A549 treated with CORT108297 at 1 μM for 4 hours (cell line): Measurements from ENCODE around the gene ZNF346. TPM values are rescaled to one million over a fixed set of nuclear protein-coding genes. Genes with fewer than 3 reads are reported as not detected.

Source experiments
- total RNA-seq: library from RNA; stranded (reverse); fragments of 200-300 nt; extraction: Qiagen RNA extraction; gene quantifications from 5 replicates; pipeline ENCODE4 v1.2.3, GENCODE V29; 2022

ZNF346 gene, protein sequence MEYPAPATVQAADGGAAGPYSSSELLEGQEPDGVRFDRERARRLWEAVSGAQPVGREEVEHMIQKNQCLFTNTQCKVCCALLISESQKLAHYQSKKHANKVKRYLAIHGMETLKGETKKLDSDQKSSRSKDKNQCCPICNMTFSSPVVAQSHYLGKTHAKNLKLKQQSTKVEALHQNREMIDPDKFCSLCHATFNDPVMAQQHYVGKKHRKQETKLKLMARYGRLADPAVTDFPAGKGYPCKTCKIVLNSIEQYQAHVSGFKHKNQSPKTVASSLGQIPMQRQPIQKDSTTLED
- 9.6 to 11.3 TPM (median 11.2 TPM) in 5 replicates for total RNA-seq

DNA sequence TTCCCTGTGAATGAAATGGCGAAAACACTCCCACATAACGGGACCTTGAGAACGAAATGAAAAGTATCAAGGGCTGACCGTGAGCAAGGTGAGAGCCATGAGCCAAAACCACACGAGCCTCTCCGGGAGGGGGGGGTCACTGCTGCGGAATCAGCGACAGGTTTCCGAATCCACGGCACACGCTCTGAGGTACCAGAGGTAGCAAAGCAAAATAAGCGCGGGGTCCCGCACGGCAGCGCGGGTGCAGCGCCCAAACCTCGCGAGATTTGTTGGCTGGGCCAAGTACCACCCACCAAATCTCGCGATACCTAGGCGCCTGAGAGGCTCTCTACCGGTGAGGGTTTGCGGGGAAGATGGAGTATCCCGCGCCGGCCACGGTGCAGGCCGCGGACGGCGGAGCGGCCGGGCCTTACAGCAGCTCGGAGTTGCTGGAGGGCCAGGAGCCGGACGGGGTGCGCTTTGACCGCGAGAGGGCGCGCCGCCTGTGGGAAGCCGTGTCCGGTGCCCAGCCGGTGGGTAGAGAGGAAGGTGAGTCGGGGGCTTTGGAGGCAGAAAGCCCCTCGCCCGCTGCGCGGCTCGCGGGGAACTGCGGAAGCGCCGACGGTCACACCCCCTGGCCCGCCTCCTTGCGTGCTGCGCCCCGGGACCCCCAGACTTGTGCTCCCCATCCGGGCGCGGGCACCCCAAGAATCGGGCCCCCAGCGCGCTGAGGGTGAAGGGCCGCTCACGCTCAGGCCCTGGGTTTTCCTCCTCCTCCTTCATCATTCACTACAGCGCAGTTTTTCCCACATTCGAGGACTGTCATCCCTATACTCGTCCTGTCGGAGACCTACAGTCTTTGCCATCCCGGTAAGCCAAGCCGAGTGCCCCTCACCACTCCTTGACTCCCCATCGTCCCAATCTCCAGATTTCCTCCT is at the start of gene ZNF346:
Gene ZNF346 (plus strand): TSS at position 311 of the 917 bp plus-strand sequence. CDS start 43 bp downstream, at position 354.

DNA sequence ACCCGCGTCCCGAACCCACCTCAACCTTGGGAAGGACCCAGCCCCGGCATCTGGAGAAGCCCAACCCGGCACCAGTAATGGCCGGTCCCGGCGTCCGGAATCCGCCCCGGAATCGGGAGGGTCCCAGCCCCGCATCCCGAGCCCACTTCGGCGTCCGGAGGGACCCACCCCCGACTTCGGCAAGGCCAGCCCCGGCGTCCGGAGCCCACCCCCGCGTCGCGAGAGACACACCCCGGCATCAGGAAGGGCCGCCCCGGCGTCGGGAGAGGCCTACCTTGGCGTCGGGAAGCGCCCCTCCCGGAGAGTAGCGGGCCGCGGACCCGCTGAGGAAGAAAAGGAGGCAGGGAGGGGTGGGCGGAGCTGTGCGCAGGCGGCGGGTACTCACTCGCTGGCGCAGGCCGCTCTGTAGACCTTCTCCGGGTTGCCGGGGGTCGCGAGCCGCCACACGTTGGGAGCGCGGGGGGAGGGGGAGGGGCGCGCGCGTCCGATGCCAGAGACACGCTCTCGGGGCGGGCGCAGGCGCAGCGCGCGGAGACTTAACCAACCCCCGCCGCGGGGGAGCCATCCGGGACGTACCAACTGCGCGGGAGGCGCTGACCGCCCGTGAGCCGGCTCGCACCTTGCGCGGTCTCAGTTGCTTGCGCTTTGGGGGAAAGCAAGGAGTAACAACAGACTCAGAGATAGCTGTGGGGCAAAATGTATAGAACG is 16.1 kb upstream of the ZNF346 start, which contains the start of gene UIMC1:
Gene UIMC1 (minus strand): TSS at position 515 of the 708 bp plus-strand sequence. CDS start 24,164 bp downstream, outside the sequence.

DNA sequence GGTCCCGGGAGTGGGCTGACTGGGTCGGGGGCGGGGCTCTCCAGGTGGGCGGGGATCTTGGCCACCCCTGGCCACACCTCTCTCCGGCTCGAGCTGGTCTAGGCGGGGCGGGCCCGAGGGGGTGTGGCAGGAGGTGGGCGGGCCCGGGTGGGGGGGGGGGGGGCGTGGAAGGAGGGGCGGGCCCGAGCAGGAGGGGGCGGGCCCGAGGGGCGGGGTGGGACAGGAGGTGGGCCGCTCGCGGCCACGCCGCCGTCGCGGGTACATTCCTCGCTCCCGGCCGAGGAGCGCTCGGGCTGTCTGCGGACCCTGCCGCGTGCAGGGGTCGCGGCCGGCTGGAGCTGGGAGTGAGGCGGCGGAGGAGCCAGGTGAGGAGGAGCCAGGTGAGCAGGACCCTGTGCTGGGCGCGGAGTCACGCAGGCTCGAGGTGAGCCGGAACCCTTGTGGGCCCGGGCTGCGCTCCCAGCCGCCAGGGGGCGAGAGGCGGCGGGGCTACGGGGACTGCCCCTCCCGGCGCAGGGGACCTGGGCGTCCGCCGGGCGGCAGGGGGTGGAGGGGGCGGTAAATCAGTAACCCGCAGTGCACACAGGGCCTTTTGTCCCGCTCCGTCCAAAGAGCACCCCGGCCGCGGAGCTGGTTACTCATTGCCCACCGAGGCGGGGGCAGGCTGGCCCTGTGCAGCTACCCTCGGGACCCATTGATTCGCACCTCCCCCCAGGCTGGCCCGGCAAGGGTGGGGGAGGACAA is 64.3 kb downstream of the ZNF346 start, which contains the start of gene FGFR4:
Gene FGFR4 (plus strand): TSS at position 262 of the 744 bp plus-strand sequence. CDS start 2,688 bp downstream, outside the sequence.

Other genes with a start within 250 kb of the ZNF346 start
- gene UNC5A, start 212.1 kb upstream of the ZNF346 start, total RNA-seq, result 0.15 to 0.38 TPM (median 0.31 TPM) in 5 replicates
- 0.03 to 0.44 TPM (median 0.12 TPM) in 3 of 5 replicates, not detected in the others for gene HK3, start 123.3 kb upstream of the ZNF346 start, total RNA-seq
- gene UIMC1, start 15.9 kb upstream of the ZNF346 start, total RNA-seq, result 39.5 to 45.2 TPM (median 42.2 TPM) in 5 replicates
- 15.5 to 26.2 TPM (median 25.0 TPM) in 5 replicates for gene FGFR4, start 64.2 kb downstream of the ZNF346 start, total RNA-seq
- 17.8 to 23.9 TPM (median 20.6 TPM) in 5 replicates for gene NSD1, start 111.1 kb downstream of the ZNF346 start, total RNA-seq